Astrocyte (in vitro differentiated cells and primary cell): Measurements from ENCODE around the gene KLK5. TPM values are rescaled to one million over a fixed set of nuclear protein-coding genes. Genes with fewer than 3 reads are reported as not detected.
"Not testable (repeated sequence)": the region's sequence is repeated elsewhere in the genome, so short reads cannot be mapped to it uniquely, and the experiment has no call there.

Experiments used
- DNase-seq: peaks from one replicate; pipeline ENCODE4 v3.0.0-alpha.2; 2010; ENCODE audit warnings: low read depth
- FAIRE-seq: peaks from 2 replicates; lab custom pipeline; 2011; peaks lifted over from hg19 to GRCh38; lab: Jason Lieb, UNC
- H2AFZ ChIP-seq: 2 replicates; pipeline ENCODE4 v1.6.0; 2012; ENCODE audit warnings: low read depth, low read length, inconsistent platforms
- H3K27ac ChIP-seq: 2 replicates; pipeline ENCODE4 v1.5.1; 2011; ENCODE audit warnings: low read depth, low read length, inconsistent platforms
- H3K27me3 ChIP-seq: 2 replicates; pipeline ENCODE4 v1.6.0; 2011; ENCODE audit warnings: low read length, inconsistent platforms; ENCODE audit not compliant: insufficient read depth
- H3K36me3 ChIP-seq: 2 replicates; pipeline ENCODE4 v1.5.1; 2011; ENCODE audit warnings: low read length, inconsistent platforms; ENCODE audit not compliant: insufficient read depth
- H3K4me1 ChIP-seq: 2 replicates; pipeline ENCODE4 v1.5.1; 2011; ENCODE audit warnings: low read length, inconsistent platforms; ENCODE audit not compliant: insufficient read depth
- H3K4me2 ChIP-seq: 2 replicates; pipeline ENCODE4 v1.6.0; 2012; ENCODE audit warnings: low read length, inconsistent platforms
- H3K4me3 ChIP-seq: 2 replicates; pipeline ENCODE4 v1.5.1; 2011; ENCODE audit warnings: low read depth, mild to moderate bottlenecking, low read length, inconsistent platforms; ENCODE audit not compliant: insufficient read depth
- H3K79me2 ChIP-seq: 2 replicates; pipeline ENCODE4 v1.6.0; 2012; ENCODE audit warnings: mild to moderate bottlenecking, low read length, inconsistent platforms; ENCODE audit not compliant: insufficient read depth
- H3K9ac ChIP-seq: 2 replicates; pipeline ENCODE4 v1.6.0; 2012; ENCODE audit warnings: mild to moderate bottlenecking, low read length, inconsistent platforms
- H3K9me3 ChIP-seq: 2 replicates; pipeline ENCODE4 v1.5.1; 2012; ENCODE audit warnings: low read depth, mild to moderate bottlenecking, low read length, inconsistent platforms; ENCODE audit not compliant: insufficient read depth
- H4K20me1 ChIP-seq: 2 replicates; pipeline ENCODE4 v1.6.0; 2012; ENCODE audit warnings: low read length, inconsistent platforms; ENCODE audit not compliant: insufficient read depth
- H3K27ac Mint-ChIP-seq: one replicate; pipeline ENCODE4 v1.8.0; 2021; ENCODE audit warnings: mild to moderate bottlenecking, mixed read lengths; ENCODE audit not compliant: unreplicated experiment
- H3K27me3 Mint-ChIP-seq: one replicate; pipeline ENCODE4 v1.8.0; 2021; ENCODE audit warnings: low read depth, mixed read lengths; ENCODE audit not compliant: unreplicated experiment
- H3K36me3 Mint-ChIP-seq: one replicate; pipeline ENCODE4 v1.8.0; 2021; ENCODE audit warnings: low read depth, mixed read lengths; ENCODE audit not compliant: unreplicated experiment
- H3K4me1 Mint-ChIP-seq: one replicate; pipeline ENCODE4 v1.8.0; 2021; ENCODE audit warnings: low read depth, mixed read lengths; ENCODE audit not compliant: unreplicated experiment
- H3K4me3 Mint-ChIP-seq: one replicate; pipeline ENCODE4 v1.8.0; 2021; ENCODE audit warnings: mild to moderate bottlenecking, moderate library complexity, mixed read lengths; ENCODE audit not compliant: unreplicated experiment
- H3K9me3 Mint-ChIP-seq: one replicate; pipeline ENCODE4 v1.8.0; 2021; ENCODE audit warnings: mild to moderate bottlenecking, mixed read lengths; ENCODE audit not compliant: unreplicated experiment
- EZH2 ChIP-seq: IDR thresholded peaks from 2 replicates; pipeline ENCODE4 v1.6.1; 2012; ENCODE audit warnings: mild to moderate bottlenecking, low read length, inconsistent platforms; ENCODE audit not compliant: insufficient read depth
- total RNA-seq: library from RNA; stranded (reverse); gene quantifications from 2 replicates; pipeline ENCODE4 v1.2.1, GENCODE V29; 2021
- TF ChIP-seq, protein P1 (sequence below): IDR thresholded peaks from 2 replicates; pipeline ENCODE4 v1.5.1; 2011; ENCODE audit warnings: low read depth, mild to moderate bottlenecking, inconsistent platforms, low read length, moderate library complexity; ENCODE audit not compliant: insufficient read depth

KLK5 gene
- total RNA-seq, 1 donor from 2014 or later: not detected

DNA sequence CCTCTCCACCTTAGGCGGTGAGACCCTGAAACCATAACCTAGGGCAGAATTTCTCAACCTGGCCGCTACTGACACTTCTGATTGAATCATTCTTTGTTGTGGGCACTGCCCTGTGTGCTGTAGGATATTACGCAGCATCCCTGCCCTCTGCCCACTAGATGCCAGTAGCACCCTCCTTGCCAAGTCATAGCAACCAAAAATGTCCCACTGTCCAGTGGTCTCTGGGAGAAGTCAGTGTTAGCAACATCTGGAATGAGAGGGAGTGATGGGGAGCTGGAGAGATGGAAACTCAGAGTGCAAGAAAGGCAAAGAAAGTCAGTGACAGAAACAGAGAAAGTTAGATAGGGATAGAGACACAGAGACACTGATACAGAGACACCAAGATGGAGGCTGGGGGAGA lies 55.2 kb downstream of the KLK5 start:
- DNase-seq (no peak), FAIRE-seq (no peak)
- H3K9ac ChIP-seq: no peak overlapping the region
- peaks cover 12% of the 10 kb centered on the region for H3K27me3 Mint-ChIP-seq
- peaks cover 12% of the 10 kb centered on the region for H3K9me3 Mint-ChIP-seq
- H3K4me3 ChIP-seq: no peak overlapping the region
- peaks cover 2% of the 10 kb centered on the region for H3K4me1 Mint-ChIP-seq
- no peak overlapping the region for H3K27ac Mint-ChIP-seq
- H3K36me3 Mint-ChIP-seq: no peaks in the 10 kb centered on the region
- H3K4me1 ChIP-seq: no peaks in the 10 kb centered on the region
- no peaks in the 10 kb centered on the region for H3K27me3 ChIP-seq
- no peak overlapping the region for H3K4me2 ChIP-seq
- no peak overlapping the region for H3K4me3 Mint-ChIP-seq
- TF ChIP-seq, protein P1, sequence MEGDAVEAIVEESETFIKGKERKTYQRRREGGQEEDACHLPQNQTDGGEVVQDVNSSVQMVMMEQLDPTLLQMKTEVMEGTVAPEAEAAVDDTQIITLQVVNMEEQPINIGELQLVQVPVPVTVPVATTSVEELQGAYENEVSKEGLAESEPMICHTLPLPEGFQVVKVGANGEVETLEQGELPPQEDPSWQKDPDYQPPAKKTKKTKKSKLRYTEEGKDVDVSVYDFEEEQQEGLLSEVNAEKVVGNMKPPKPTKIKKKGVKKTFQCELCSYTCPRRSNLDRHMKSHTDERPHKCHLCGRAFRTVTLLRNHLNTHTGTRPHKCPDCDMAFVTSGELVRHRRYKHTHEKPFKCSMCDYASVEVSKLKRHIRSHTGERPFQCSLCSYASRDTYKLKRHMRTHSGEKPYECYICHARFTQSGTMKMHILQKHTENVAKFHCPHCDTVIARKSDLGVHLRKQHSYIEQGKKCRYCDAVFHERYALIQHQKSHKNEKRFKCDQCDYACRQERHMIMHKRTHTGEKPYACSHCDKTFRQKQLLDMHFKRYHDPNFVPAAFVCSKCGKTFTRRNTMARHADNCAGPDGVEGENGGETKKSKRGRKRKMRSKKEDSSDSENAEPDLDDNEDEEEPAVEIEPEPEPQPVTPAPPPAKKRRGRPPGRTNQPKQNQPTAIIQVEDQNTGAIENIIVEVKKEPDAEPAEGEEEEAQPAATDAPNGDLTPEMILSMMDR: no peak
- TF ChIP-seq EZH2: no peak
- H3K27ac ChIP-seq: no peak overlapping the region
- no peaks in the 10 kb centered on the region for H4K20me1 ChIP-seq
- H3K9me3 ChIP-seq: no peaks in the 10 kb centered on the region
- H3K79me2 ChIP-seq: no peaks in the 10 kb centered on the region
- no peaks in the 10 kb centered on the region for H3K36me3 ChIP-seq
- H2AFZ ChIP-seq: no peak overlapping the region

DNA sequence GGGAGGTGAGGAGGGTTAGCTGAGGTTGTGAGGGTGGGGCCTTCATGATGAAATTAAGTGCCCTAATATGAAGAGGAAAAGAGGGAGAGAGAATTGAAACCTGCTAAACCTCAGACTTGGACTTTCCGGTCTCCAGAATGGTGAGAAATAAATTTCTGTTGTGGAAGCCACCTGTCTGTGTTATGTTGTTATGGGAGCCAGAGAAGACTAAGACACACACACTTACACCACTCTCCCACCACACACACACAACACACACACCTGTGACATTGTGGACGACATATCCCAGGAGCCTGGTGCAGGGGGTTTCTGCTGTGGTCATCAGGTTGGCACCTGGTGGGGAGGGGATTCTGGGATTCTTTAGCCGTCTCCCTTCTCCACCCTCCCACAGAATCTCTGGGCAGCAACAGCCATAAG lies 55.6 kb downstream of the KLK5 start:
- H3K4me3 Mint-ChIP-seq: no peak overlapping the region
- no peak overlapping the region for H3K27ac Mint-ChIP-seq
- no peak overlapping the region for H3K27ac ChIP-seq
- DNase-seq (no peak), FAIRE-seq (no peak)
- H3K36me3 ChIP-seq: no peaks in the 10 kb centered on the region
- TF ChIP-seq, protein P1: no peak
- no peak for TF ChIP-seq EZH2
- H3K27me3 Mint-ChIP-seq: peaks cover 12% of the 10 kb centered on the region
- no peaks in the 10 kb centered on the region for H3K9me3 ChIP-seq
- no peak overlapping the region for H2AFZ ChIP-seq
- no peaks in the 10 kb centered on the region for H3K79me2 ChIP-seq
- H3K9me3 Mint-ChIP-seq: peaks cover 12% of the 10 kb centered on the region
- H4K20me1 ChIP-seq: no peaks in the 10 kb centered on the region
- H3K36me3 Mint-ChIP-seq: no peaks in the 10 kb centered on the region
- H3K27me3 ChIP-seq: no peaks in the 10 kb centered on the region
- H3K4me1 ChIP-seq: no peaks in the 10 kb centered on the region
- no peak overlapping the region for H3K4me2 ChIP-seq
- H3K4me3 ChIP-seq: no peak overlapping the region
- H3K4me1 Mint-ChIP-seq: peaks cover 2% of the 10 kb centered on the region
- H3K9ac ChIP-seq: no peak overlapping the region

DNA sequence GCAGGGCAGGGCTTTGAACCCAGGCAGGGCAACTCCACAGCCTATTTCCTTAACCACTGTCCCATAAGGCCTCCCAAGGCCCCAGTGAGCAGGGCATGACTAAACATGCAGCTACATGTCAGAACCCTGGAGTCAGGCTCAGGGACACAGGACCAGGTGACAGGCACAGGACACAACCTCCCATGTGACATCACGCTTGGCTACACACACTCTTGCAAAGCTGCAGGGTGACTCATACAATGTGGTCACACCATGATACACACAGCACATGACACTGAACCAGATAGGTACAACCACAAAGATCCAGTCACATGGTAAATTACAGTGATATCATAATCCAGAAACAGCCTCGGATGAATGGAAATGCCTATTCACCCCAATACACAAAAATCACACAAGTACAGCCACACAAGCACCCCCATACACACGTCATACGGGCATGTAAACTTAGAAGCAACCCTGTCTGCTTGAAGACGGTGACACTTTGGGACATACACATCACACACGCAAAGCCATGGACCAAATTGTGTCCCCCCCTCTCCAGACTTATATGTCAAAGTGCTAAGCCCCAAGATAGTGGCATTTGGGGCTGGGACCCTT lies 56.1 kb downstream of the KLK5 start:
- H3K79me2 ChIP-seq: no peaks in the 10 kb centered on the region
- H3K4me1 ChIP-seq: no peaks in the 10 kb centered on the region
- DNase-seq (peak; percentile 8), FAIRE-seq (no peak)
- H3K9me3 ChIP-seq: no peaks in the 10 kb centered on the region
- H4K20me1 ChIP-seq: no peaks in the 10 kb centered on the region
- TF ChIP-seq, protein P1: no peak
- no peak for TF ChIP-seq EZH2
- H3K36me3 ChIP-seq: no peaks in the 10 kb centered on the region
- H2AFZ ChIP-seq: no peak overlapping the region
- no peaks in the 10 kb centered on the region for H3K27me3 ChIP-seq
- Mint-ChIP-seq H3K27ac (no peak overlapping the region), H3K4me1 (peaks cover 2% of the 10 kb centered on the region), H3K4me3 (no peak overlapping the region), H3K9me3 (peaks cover 12% of the 10 kb centered on the region), H3K27me3 (peaks cover 12% of the 10 kb centered on the region), H3K36me3 (no peaks in the 10 kb centered on the region)
- H3K27ac ChIP-seq: no peak overlapping the region
- no peak overlapping the region for H3K4me3 ChIP-seq
- H3K4me2 ChIP-seq: no peak overlapping the region
- no peak overlapping the region for H3K9ac ChIP-seq

DNA sequence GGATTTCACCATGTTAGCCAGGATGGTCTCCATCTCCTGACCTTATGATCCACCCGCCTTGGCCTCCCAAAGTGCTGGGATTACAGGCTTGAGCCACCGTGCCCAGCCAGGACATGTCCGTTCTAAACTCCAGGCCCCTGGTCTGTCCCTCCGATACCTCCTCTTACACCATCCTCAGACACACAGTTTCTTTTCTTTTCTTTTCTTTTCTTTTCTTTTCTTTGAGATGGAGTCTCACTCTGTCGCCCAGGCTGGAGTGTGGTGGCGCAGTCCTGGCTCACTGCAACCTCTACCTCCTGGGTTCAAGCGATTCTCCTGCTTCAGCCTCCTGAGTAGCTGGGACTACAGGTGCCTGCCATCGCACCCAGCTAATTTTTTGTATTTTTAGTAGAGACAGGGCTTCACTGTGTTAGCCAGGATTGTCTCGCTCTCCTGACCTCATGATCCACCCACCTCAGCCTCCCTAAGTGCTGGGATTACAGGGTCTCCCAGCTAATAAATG lies 56.7 kb downstream of the KLK5 start:
- Mint-ChIP-seq H3K27me3 (peaks cover 12% of the 10 kb centered on the region), H3K9me3 (peaks cover 12% of the 10 kb centered on the region)
- not testable (repeated sequence) for H3K9me3 ChIP-seq, H3K4me2 ChIP-seq, DNase-seq, H3K27ac ChIP-seq, H3K4me3 Mint-ChIP-seq, H3K36me3 ChIP-seq, FAIRE-seq, H3K4me1 Mint-ChIP-seq, H3K27me3 ChIP-seq, H2AFZ ChIP-seq, H3K79me2 ChIP-seq, H3K36me3 Mint-ChIP-seq, H3K4me1 ChIP-seq, H3K27ac Mint-ChIP-seq, H3K9ac ChIP-seq, H3K4me3 ChIP-seq, H4K20me1 ChIP-seq
